ENCODE measurements around the gene CPT2.

- TF ChIP-seq CTCF (IDR thresholded peaks at IDR 0.05 in 8 of 11, conservative IDR thresholded peaks at IDR 0.05 in 3 of 11) (no peak), POLR2A (IDR thresholded peaks at IDR 0.05) (no peak), POLR2AphosphoS5 (IDR thresholded peaks at IDR 0.05) (no peak)
These were observed 13.7 kb downstream of the CPT2 start for GRCh38 chr1:53210352-53210751.

All from spleen (tissue), 7 donors.